NB4 (cell line): ENCODE measurements around the gene HADHB.
"Not testable (repeated sequence)": the region's sequence is repeated elsewhere in the genome, so short reads cannot be mapped to it uniquely, and the experiment has no call there.

Source experiments
- DNase-seq: peaks from one replicate; pipeline ENCODE4 v3.0.0; 2010; ENCODE audit warnings: low read depth
- H3K4me3 ChIP-seq: one replicate; pipeline ENCODE4 v1.5.1; 2011; ENCODE audit warnings: mild to moderate bottlenecking, low read depth, low read length, moderate library complexity
- MYC ChIP-seq: IDR thresholded peaks from 2 replicates; pipeline ENCODE4 v1.6.1; 2011; ENCODE audit warnings: low read depth, low read length
- POLR2A ChIP-seq: IDR thresholded peaks from 2 replicates; pipeline ENCODE4 v1.6.1; 2011; ENCODE audit warnings: mild to moderate bottlenecking; ENCODE audit not compliant: insufficient read length; ENCODE audit errors: extremely low read depth
- TF ChIP-seq, protein P1 (sequence below): IDR thresholded peaks from 2 replicates; pipeline ENCODE4 v1.6.1; 2011; ENCODE audit warnings: low read depth, low read length
- TF ChIP-seq, protein P2 (sequence below): IDR thresholded peaks from one replicate; pipeline ENCODE4 v1.5.1; 2012; ENCODE audit warnings: low read depth, low read length

The HADHB gene

DNA sequence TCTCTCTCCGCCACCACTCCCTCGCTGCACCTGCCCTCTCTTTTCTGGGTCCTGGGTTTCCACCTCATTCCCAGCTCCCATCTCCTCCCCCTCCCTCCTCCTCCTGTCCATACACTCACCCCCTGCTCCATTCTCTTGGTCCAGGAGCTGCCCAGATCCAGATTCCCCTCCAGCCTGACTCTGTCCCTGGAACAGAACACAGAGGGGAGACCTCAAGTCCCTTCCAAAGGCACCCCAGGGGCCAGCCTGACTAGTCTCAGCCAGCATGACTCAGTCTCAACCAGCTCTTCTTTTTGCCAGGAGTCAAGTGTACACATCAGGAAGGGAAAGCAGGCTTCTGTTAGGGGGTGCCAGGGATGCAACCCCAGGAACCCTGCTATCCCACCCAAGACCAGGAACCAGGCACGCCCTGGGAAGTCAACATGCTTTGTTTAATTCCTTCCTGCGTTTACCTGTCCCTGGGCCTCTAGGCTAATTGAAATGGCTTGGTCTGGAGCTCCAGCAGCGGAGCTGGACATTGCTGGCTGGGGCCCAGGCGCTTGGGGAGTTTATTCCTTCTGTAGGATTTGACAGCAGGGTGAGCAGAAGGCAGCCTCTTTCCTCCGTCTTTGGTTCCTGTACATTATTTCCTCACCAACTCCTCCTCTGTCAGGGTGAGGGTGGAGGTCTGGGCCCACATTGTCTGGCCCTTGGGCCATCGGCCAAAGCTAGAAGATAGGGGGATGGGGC is 72.8 kb downstream of the HADHB start:
- no peak overlapping the region for H3K4me3 ChIP-seq
- DNase-seq = no peak
- TF ChIP-seq, protein P1, sequence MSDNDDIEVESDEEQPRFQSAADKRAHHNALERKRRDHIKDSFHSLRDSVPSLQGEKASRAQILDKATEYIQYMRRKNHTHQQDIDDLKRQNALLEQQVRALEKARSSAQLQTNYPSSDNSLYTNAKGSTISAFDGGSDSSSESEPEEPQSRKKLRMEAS = no peak
- no peak for TF ChIP-seq POLR2A
- TF ChIP-seq, protein P2, sequence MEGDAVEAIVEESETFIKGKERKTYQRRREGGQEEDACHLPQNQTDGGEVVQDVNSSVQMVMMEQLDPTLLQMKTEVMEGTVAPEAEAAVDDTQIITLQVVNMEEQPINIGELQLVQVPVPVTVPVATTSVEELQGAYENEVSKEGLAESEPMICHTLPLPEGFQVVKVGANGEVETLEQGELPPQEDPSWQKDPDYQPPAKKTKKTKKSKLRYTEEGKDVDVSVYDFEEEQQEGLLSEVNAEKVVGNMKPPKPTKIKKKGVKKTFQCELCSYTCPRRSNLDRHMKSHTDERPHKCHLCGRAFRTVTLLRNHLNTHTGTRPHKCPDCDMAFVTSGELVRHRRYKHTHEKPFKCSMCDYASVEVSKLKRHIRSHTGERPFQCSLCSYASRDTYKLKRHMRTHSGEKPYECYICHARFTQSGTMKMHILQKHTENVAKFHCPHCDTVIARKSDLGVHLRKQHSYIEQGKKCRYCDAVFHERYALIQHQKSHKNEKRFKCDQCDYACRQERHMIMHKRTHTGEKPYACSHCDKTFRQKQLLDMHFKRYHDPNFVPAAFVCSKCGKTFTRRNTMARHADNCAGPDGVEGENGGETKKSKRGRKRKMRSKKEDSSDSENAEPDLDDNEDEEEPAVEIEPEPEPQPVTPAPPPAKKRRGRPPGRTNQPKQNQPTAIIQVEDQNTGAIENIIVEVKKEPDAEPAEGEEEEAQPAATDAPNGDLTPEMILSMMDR = no peak
- TF ChIP-seq MYC = no peak

DNA sequence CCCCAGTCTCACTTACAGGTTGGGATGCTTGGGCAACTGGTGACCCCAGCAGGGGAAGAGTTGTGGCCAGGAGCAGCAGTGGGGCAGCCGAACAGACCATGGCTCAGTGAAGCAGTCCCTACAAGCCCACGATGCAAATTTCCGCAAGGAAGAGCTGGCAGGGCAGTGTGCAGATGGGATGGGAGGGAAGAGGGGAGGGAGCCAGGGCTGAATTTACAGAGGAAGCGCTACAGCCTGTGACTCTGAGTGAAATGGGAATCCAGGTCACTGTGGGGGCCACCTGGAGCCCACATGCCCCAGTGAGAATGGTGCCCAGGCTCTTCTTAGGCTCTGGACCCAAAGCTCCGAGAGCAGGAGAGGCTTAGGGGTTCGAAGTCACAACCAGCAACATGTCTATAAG is 74.2 kb downstream of the HADHB start:
- H3K4me3 ChIP-seq = no peak overlapping the region
- TF ChIP-seq POLR2A = no peak
- TF ChIP-seq, protein P1 = no peak
- TF ChIP-seq, protein P2 = no peak
- no peak for TF ChIP-seq MYC
- DNase-seq = no peak

DNA sequence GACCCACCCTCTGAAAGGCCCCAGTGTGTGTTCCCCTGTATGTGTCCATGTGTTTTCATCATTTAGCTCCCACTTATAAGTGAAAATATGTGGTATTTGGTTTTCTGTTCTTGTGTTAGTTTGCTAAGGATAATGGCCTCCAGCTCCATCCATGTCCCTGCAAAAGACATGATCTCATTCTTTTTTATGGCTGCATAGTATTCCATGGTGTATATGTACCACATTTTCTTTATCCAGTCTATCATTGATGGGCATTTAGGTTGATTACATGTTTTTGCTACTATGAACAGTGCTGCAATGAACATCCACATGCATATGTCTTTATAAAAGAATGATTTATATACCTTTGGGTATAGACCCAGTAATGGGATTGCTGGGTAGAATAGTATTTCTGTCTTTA is 79.7 kb downstream of the HADHB start:
- DNase-seq, H3K4me3 ChIP-seq: not testable (repeated sequence)

DNA sequence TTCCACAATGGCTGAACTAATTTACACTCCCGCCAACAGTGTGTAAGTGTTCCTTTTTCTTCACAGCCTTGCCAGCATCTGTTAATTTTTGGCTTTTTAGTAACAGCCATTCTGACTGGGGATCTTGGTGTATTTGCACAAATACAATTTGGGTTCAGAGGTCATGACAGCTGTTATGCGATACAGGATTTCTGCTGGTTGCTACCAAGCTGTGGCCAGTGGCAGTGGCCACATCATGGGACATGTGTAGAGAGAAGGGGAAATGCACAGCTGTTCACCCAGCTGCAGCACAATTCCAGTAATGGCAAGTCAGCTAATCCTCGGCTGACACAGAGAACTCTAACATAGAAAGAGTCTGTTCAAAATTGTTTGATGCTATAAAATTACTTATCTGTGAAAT is 80.2 kb downstream of the HADHB start:
- H3K4me3 ChIP-seq = no peak overlapping the region
- peak; percentile 69 for DNase-seq
- TF ChIP-seq, protein P1 = no peak
- TF ChIP-seq MYC = no peak
- no peak for TF ChIP-seq POLR2A
- TF ChIP-seq, protein P2 = no peak

DNA sequence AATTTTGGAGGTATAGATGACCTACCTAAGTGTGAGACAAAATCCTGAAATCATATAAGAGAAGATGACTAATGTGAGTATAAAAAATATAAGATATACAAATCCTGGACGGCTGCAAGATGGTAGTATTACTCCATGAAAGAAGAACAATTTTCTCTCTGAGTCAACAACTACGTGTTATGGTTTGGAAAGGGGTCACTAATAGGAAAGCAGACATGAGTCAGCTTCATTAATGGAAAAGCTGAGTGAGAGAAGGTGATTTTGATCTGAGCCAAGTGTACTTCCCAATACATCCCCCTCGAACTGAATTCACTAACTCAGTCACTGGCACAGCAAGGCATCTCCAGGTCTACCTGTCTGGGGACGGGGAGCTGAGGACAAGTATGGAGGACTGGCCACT is 81.1 kb downstream of the HADHB start:
- peak; percentile 44 for DNase-seq
- H3K4me3 ChIP-seq = no peak overlapping the region
- TF ChIP-seq MYC = no peak

DNA sequence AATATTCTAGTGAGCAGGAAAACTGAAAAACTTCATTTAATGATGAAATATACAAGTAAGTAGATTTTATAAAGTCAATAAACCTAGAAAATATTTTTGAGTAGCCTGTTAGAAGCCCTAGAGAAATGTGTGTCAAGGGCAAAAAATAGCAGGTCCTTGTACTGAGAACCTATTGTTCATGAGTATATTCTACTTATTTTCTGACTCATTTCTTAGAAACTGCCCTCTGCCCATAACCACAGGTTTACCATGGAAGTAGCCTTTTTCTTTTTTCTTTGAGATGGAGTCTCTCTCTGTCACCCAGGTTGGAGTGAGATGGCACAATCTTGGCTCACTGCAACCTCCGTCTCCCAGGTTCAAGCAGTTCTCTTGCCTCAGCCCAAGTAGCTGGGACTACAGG is 81.8 kb downstream of the HADHB start:
- H3K4me3 ChIP-seq = no peak overlapping the region
- peak; percentile 46 for DNase-seq
- TF ChIP-seq, protein P2 = no peak
- no peak for TF ChIP-seq MYC
- no peak for TF ChIP-seq POLR2A
- TF ChIP-seq, protein P1 = no peak

DNA sequence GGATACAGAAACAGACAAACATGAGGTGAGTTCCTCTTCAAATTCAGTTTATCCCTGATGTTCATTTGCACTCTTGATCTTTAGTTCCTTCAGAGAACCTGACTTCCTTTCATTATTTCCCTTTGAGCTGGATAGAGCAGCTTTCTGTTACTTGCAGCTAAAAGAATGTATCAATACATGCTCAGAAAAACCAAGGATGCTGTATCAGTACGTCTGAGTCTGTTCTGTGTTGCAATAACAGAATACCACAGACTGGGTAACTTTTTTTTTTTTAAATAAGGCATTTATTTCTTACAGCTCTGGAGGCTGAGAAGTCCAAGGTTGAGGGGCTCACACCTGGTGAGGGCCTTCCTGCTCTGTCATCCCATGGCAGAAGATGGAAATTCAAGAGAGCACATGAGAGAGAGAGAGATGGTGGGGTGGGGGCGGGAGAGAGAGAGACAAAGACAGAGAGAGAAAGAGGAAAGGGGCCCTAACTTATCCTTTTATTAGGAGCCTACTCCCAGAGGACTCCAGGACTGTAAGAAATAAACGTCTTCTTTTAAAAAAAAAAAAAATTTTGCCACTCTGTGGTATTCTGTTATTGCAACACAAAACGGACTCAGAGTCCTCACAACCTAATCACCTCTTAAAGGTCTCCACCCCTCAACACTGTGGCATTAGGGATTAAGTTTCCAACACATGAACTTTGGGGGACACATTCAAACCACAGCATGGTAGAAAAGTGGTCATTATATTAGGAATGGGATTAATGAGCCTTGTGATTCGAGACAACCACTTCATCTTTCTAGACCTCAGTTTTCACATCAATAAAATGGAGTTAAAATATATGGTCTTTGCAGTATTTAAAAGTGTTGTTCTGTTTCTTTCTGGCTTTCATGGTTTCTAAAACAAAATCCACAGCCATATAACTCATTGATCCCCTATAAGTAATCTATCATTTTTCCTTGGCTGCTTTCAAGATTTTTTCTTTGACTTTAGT is 82.8 kb downstream of the HADHB start:
- TF ChIP-seq, protein P1 = 0 out of 2 replicates have a peak, but pooled peaks have one; percentile 12
- TF ChIP-seq, protein P2 = no peak
- peak; percentile 12; the same call in 1 of the 2 replicates for TF ChIP-seq MYC
- TF ChIP-seq POLR2A = no peak
- peak; percentile 97 for DNase-seq
- H3K4me3 ChIP-seq = peak overlapping the region; percentile 6

DNA sequence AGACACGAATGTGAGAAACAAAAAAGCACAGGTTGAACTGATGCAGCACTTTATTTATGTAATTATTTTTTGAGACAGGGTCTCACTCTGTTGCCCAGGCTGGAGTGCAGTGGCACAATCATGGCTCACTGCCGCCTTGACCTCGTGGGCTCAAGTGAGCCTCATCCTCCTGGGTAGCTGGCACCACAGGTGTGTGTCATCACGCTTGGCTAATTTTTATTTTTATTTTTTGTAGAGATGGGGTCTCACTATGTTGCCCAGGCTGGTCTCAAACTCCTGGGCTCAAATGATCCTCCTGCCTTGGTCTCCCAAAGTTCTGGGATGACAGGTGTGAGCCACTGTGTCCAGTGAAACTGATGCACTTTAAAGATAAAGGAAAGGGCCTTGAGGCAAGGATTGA is 84.3 kb downstream of the HADHB start:
- H3K4me3 ChIP-seq, DNase-seq: not testable (repeated sequence)
